IMR-90 (cell line): ENCODE data around the gene XDH. TPM values are rescaled to one million over a fixed set of nuclear protein-coding genes. Genes with fewer than 3 reads are reported as not detected.

Experiments used
- ATAC-seq: fragments of 200-7000 bp; cut with Tn5 transposase; 2 replicates; pipeline ENCODE4 v1.9.1; 2020; ENCODE audit warnings: low read depth, mild to moderate bottlenecking, moderate library complexity
- BruUV-seq: library from RNA; stranded (reverse); fragments of 400-500 nt; replicated peaks from 2 replicates; lab custom pipeline; 2021; lab: Mats Ljungman, UMichigan
- CTCF ChIA-PET: fragments of 300-600 bp; formaldehyde crosslinking; extraction: SDS; loops from one replicate; lab custom pipeline; 2021; ENCODE audit warnings: antibody characterized with exemption; lab: Yijun Ruan, JAX
- POLR2A ChIA-PET: fragments of 300-600 bp; sonication (Branson Sonifier 250); formaldehyde crosslinking; loops from one replicate; lab custom pipeline; 2022; ENCODE audit warnings: antibody characterized with exemption; ENCODE audit not compliant: unreplicated experiment; lab: Charles Lee
- DNase-seq: peaks from one replicate; pipeline ENCODE4 v3.0.0; 2013
- H2AFZ ChIP-seq: replicated peaks from 2 replicates; pipeline ENCODE3; 2013; ENCODE audit warnings: low read length, mild to moderate bottlenecking; ENCODE audit not compliant: poor library complexity
- H2AK5ac ChIP-seq: 2 replicates; pipeline ENCODE4 v1.6.1; 2013; ENCODE audit warnings: low read depth, low read length, inconsistent platforms
- H2AK9ac ChIP-seq: replicated peaks from 2 replicates; pipeline ENCODE3; 2013; ENCODE audit warnings: mild to moderate bottlenecking, low read depth, low read length, moderate library complexity; ENCODE audit not compliant: poor library complexity
- H2BK120ac ChIP-seq: 2 replicates; pipeline ENCODE4 v1.6.1; 2013; ENCODE audit warnings: low read depth, low read length, inconsistent platforms
- H2BK15ac ChIP-seq: 3 replicates; pipeline ENCODE4 v1.6.1; 2013; ENCODE audit warnings: low read depth, low read length, inconsistent platforms
- H2BK20ac ChIP-seq: 2 replicates; pipeline ENCODE4 v1.6.1; 2013; ENCODE audit warnings: low read depth, mild to moderate bottlenecking, inconsistent platforms, low read length, moderate library complexity
- H2BK5ac ChIP-seq: 2 replicates; pipeline ENCODE4 v1.6.1; 2013; ENCODE audit warnings: mild to moderate bottlenecking, low read depth, low read length, inconsistent platforms; ENCODE audit not compliant: poor library complexity, severe bottlenecking
- H3K14ac ChIP-seq: replicated peaks from 2 replicates; pipeline ENCODE4 v1.6.1; 2013; ENCODE audit warnings: low read depth, low read length, inconsistent platforms
- H3K18ac ChIP-seq: 2 replicates; pipeline ENCODE4 v1.6.1; 2013; ENCODE audit warnings: low read depth, low read length, control low read depth
- H3K23ac ChIP-seq: 2 replicates; pipeline ENCODE4 v1.6.1; 2013; ENCODE audit warnings: low read depth, low read length, inconsistent platforms
- H3K27ac ChIP-seq: 2 replicates; pipeline ENCODE4 v1.5.1; 2013; ENCODE audit warnings: mild to moderate bottlenecking, control low read depth, low read length; ENCODE audit not compliant: insufficient read depth
- H3K27me3 ChIP-seq: 2 replicates; pipeline ENCODE4 v1.6.1; 2013; ENCODE audit warnings: low read length; ENCODE audit not compliant: control insufficient read depth, insufficient read depth
- H3K36me3 ChIP-seq: 2 replicates; pipeline ENCODE4 v1.6.1; 2013; ENCODE audit warnings: low read length, mixed read lengths; ENCODE audit not compliant: control insufficient read depth, insufficient read depth
- H3K4ac ChIP-seq: 2 replicates; pipeline ENCODE4 v1.6.1; 2013; ENCODE audit warnings: low read depth, low read length, inconsistent platforms
- H3K4me1 ChIP-seq: 2 replicates; pipeline ENCODE4 v1.6.1; 2013; ENCODE audit warnings: low read length, mixed read lengths; ENCODE audit not compliant: control insufficient read depth, insufficient read depth
- H3K4me2 ChIP-seq: 2 replicates; pipeline ENCODE4 v1.6.1; 2013; ENCODE audit warnings: low read depth, mild to moderate bottlenecking, control low read depth, low read length, moderate library complexity
- H3K4me3 ChIP-seq: 2 replicates; pipeline ENCODE4 v1.5.1; 2013; ENCODE audit warnings: low read depth, mild to moderate bottlenecking, control low read depth, low read length, moderate library complexity; ENCODE audit not compliant: insufficient read depth
- H3K56ac ChIP-seq: 2 replicates; pipeline ENCODE4 v1.6.1; 2013; ENCODE audit warnings: low read length, inconsistent platforms; ENCODE audit not compliant: insufficient read depth; ENCODE audit errors: extremely low read depth
- H3K79me1 ChIP-seq, 2 experiments: 2 replicates each; pipeline ENCODE4 v1.6.1; 2013; ENCODE audit warnings: low read length in 2 of 2, inconsistent platforms in 1 of 2, low read depth in 1 of 2
- H3K9ac ChIP-seq: 2 replicates; pipeline ENCODE4 v1.6.1; 2013; ENCODE audit warnings: low read depth, low read length, control low read depth
- H3K9me1 ChIP-seq: 2 replicates; pipeline ENCODE4 v1.6.1; 2013; ENCODE audit warnings: low read length, inconsistent platforms; ENCODE audit not compliant: insufficient read depth
- H3K9me3 ChIP-seq: 2 replicates; pipeline ENCODE4 v1.6.1; 2013; ENCODE audit warnings: low read length; ENCODE audit not compliant: control insufficient read depth, insufficient read depth
- H4K20me1 ChIP-seq: 2 replicates; pipeline ENCODE4 v1.6.1; 2013; ENCODE audit warnings: low read length, inconsistent platforms; ENCODE audit not compliant: insufficient read depth
- H4K5ac ChIP-seq: 2 replicates; pipeline ENCODE4 v1.6.1; 2013; ENCODE audit warnings: mild to moderate bottlenecking, low read depth, low read length, control low read depth
- H4K8ac ChIP-seq, 2 experiments: 2 replicates each; pipeline ENCODE4 v1.6.1; 2013; ENCODE audit warnings: low read depth in 2 of 2, low read length in 2 of 2, control low read depth in 1 of 2, inconsistent platforms in 1 of 2
- H4K91ac ChIP-seq: 2 replicates; pipeline ENCODE4 v1.6.1; 2013; ENCODE audit warnings: low read depth, low read length, inconsistent platforms; ENCODE audit not compliant: insufficient read depth
- BHLHE40 ChIP-seq: fragments of 150-350 bp; IDR thresholded peaks from 2 replicates; pipeline ENCODE4 v1.6.1; 2016; ENCODE audit warnings: mild to moderate bottlenecking, low read depth, low read length
- CEBPB ChIP-seq: IDR thresholded peaks from 2 replicates; pipeline ENCODE4 v1.6.1; 2012; ENCODE audit warnings: low read depth, low read length, improper control_type of control experiment
- CHD1 ChIP-seq: IDR thresholded peaks from 2 replicates; pipeline ENCODE4 v1.6.1; 2012; ENCODE audit warnings: low read depth, low read length, improper control_type of control experiment
- CTCF ChIP-seq: conservative IDR thresholded peaks from 2 replicates; pipeline ENCODE4 v1.5.1; 2012; ENCODE audit warnings: mild to moderate bottlenecking, low read depth, low read length, improper control_type of control experiment
- ELK1 ChIP-seq: fragments of 150-350 bp; IDR thresholded peaks from 2 replicates; pipeline ENCODE4 v1.6.1; 2016; ENCODE audit warnings: low read depth, mild to moderate bottlenecking, low read length, moderate library complexity, borderline replicate concordance
- FOS ChIP-seq: fragments of 150-350 bp; IDR thresholded peaks from 2 replicates; pipeline ENCODE4 v1.6.1; 2016; ENCODE audit warnings: low read depth, low read length
- MAFK ChIP-seq: IDR thresholded peaks from 2 replicates; pipeline ENCODE4 v1.6.1; 2012; ENCODE audit warnings: low read depth, low read length, improper control_type of control experiment
- MAZ ChIP-seq: IDR thresholded peaks from 2 replicates; pipeline ENCODE4 v1.6.1; 2012; ENCODE audit warnings: low read depth, mild to moderate bottlenecking, low read length, improper control_type of control experiment, moderate library complexity, borderline replicate concordance
- MXI1 ChIP-seq: IDR thresholded peaks from 2 replicates; pipeline ENCODE4 v1.6.1; 2012; ENCODE audit warnings: low read depth, mild to moderate bottlenecking, low read length, moderate library complexity, borderline replicate concordance
- NFE2L2 ChIP-seq: fragments of 150-350 bp; IDR thresholded peaks from 2 replicates; pipeline ENCODE4 v1.6.1; 2016; ENCODE audit warnings: low read depth, mild to moderate bottlenecking, low read length
- POLR2A ChIP-seq: IDR thresholded peaks from 2 replicates; pipeline ENCODE4 v1.6.1; 2012; ENCODE audit warnings: mild to moderate bottlenecking, low read depth, low read length
- RAD21 ChIP-seq: IDR thresholded peaks from 2 replicates; pipeline ENCODE4 v1.6.1; 2012; ENCODE audit warnings: low read length, improper control_type of control experiment
- RCOR1 ChIP-seq: IDR thresholded peaks from 2 replicates; pipeline ENCODE4 v1.6.1; 2012; ENCODE audit warnings: mild to moderate bottlenecking, low read length, improper control_type of control experiment; ENCODE audit not compliant: insufficient replicate concordance
- RFX5 ChIP-seq: IDR thresholded peaks from 2 replicates; pipeline ENCODE4 v1.8.0; 2012; ENCODE audit warnings: low read depth, mild to moderate bottlenecking, low read length, moderate library complexity
- SMC3 ChIP-seq: fragments of 150-350 bp; IDR thresholded peaks from 2 replicates; pipeline ENCODE4 v1.6.1; 2016; ENCODE audit warnings: low read depth, mild to moderate bottlenecking, antibody characterized with exemption, low read length, moderate library complexity
- USF2 ChIP-seq: fragments of 150-350 bp; IDR thresholded peaks from 2 replicates; pipeline ENCODE4 v1.6.1; 2017; ENCODE audit warnings: mild to moderate bottlenecking, antibody characterized with exemption, low read length, low read depth
- WGBS, 2 experiments: methylation state at CpG; one replicate each; pipeline versions ENCODE4 v1.1.5 to v1.1.7; 2013; ENCODE audit warnings: missing lambda C conversion rate in 2 of 2; ENCODE audit not compliant: insufficient read length in 1 of 2; ENCODE audit errors: extremely low coverage in 2 of 2; 5-methylcytosine and 5-hydroxymethylcytosine counted together
- dilution Hi-C: fragments of 300-500 bp; cut with HindIII; formaldehyde crosslinking; loops from one replicate; pipeline ENCODE4 v1.14.3; 2018; ENCODE audit warnings: low sequenced_read_pairs; ENCODE audit not compliant: unreplicated experiment
- in situ Hi-C: fragments of 300-500 bp; cut with MboI; formaldehyde crosslinking; loops from 3 replicates; pipeline ENCODE4 v1.14.3; 2019; ENCODE audit warnings: low sequenced_read_pairs, inconsistent platforms, mixed read lengths
- intact Hi-C: fragments of 100-400 bp; cut with micrococcal nuclease; formaldehyde crosslinking; loops from 2 replicates; pipeline ENCODE4 v1.10.0; 2022
- polyA plus RNA-seq, 3 experiments: library from polyadenylated mRNA; depleted of rRNA; stranded (reverse); fragments of >200 nt; gene quantifications; 2 replicates each; pipeline ENCODE4 v1.2.3, GENCODE V29; 2012; ENCODE audit warnings: low replicate concordance in 1 of 3
- total RNA-seq: library from RNA; depleted of rRNA; stranded (reverse); fragments of >200 nt; gene quantifications from 2 replicates; pipeline ENCODE4 v1.2.3, GENCODE V29; 2012

Gene XDH
- total and polyA plus RNA-seq, 2 of the 4 experiments (the other 2 are of a cell fraction): 0.46 to 1.1 TPM

- dilution Hi-C loops: no loop called here
- no peaks in the 10 kb centered on the region for H3K36me3 ChIP-seq
- H3K4me1 ChIP-seq: 0 out of 2 replicates have a peak, but pooled peaks cover 2% of the 10 kb centered on the region
- no peak overlapping the region for H2AK5ac ChIP-seq
- no peak overlapping the region for H3K27ac ChIP-seq
- ChIA-PET CTCF (no interaction called here), POLR2A (no interaction called here)
- no peaks in the 10 kb centered on the region for H3K9me3 ChIP-seq
- no TSS peak for BruUV-seq
- H2AFZ ChIP-seq: no peak overlapping the region
- WGBS, 2 experiments: no CpG with 5 or more reads among the region's 2 CpGs
- H3K79me1 ChIP-seq: no peaks in the 10 kb centered on the region
- no peak overlapping the region for H3K4ac ChIP-seq
- DNase-seq: no peak
- no peak overlapping the region for H2AK9ac ChIP-seq
- ATAC-seq: no peak
- H2BK120ac ChIP-seq: no peak overlapping the region
- H2BK20ac ChIP-seq: no peak overlapping the region
- no peak overlapping the region for H4K5ac ChIP-seq
- H4K91ac ChIP-seq: no peak overlapping the region
- no peak overlapping the region for H2BK5ac ChIP-seq
- no peak overlapping the region for H3K4me2 ChIP-seq
- H3K14ac ChIP-seq: no peak overlapping the region
- no peak overlapping the region for H3K18ac ChIP-seq
- no peak overlapping the region for H3K4me3 ChIP-seq
- no peak overlapping the region for H2BK15ac ChIP-seq
- H3K27me3 ChIP-seq: no peaks in the 10 kb centered on the region
- no peak for TF ChIP-seq ELK1
- TF ChIP-seq FOS: no peak
- TF ChIP-seq MAZ: no peak
- TF ChIP-seq CTCF: no peak
- TF ChIP-seq RAD21: no peak
- TF ChIP-seq RFX5: no peak
- no peak for TF ChIP-seq BHLHE40
- no peak for TF ChIP-seq NFE2L2
- TF ChIP-seq CEBPB: no peak
- TF ChIP-seq POLR2A: no peak
- no peak for TF ChIP-seq MXI1
- no peak for TF ChIP-seq CHD1
- no peak for TF ChIP-seq SMC3
- no peak for TF ChIP-seq USF2
- no peak for TF ChIP-seq MAFK
- no peak for TF ChIP-seq RCOR1
- in situ Hi-C loops: no loop called here
- no peaks in the 10 kb centered on the region for H4K20me1 ChIP-seq
- intact Hi-C loops: no loop called here
- H3K9me1 ChIP-seq: no peaks in the 10 kb centered on the region
- H3K23ac ChIP-seq: no peak overlapping the region
- H3K56ac ChIP-seq: no peak overlapping the region
- no peak overlapping the region for H4K8ac ChIP-seq
- H3K9ac ChIP-seq: no peak overlapping the region
Measured at GRCh38 chr2:31411771-31412170, 2.8 kb downstream of the XDH start.
